ENCODE measurements around the gene HRAS.

Gene HRAS

GRCh38 chr11:491358-491757 is 44.0 kb downstream of the HRAS start:
- DNase-seq = no peak

- no peak for DNase-seq
Measured at GRCh38 chr11:490930-491260, 44.5 kb downstream of the HRAS start.

- DNase-seq = no peak
Measured at GRCh38 chr11:490186-490929, 45.0 kb downstream of the HRAS start.

- no peak for DNase-seq
Measured at GRCh38 chr11:489610-490185, 45.7 kb downstream of the HRAS start.

- DNase-seq = no peak
Measured at GRCh38 chr11:488992-489391, 46.4 kb downstream of the HRAS start.

GRCh38 chr11:488579-488978 is 46.8 kb downstream of the HRAS start:
- DNase-seq = no peak

GRCh38 chr11:488062-488461 is 47.3 kb downstream of the HRAS start:
- DNase-seq = no peak

- no peak for DNase-seq
Measured at GRCh38 chr11:487571-488021, 47.8 kb downstream of the HRAS start.

- DNase-seq = no peak
Measured at GRCh38 chr11:486189-486588, 49.2 kb downstream of the HRAS start.

- no peak for DNase-seq
Measured at GRCh38 chr11:484616-485015, 50.8 kb downstream of the HRAS start.

All from midbrain (tissue), 1 donor.